Activated CD4-positive, alpha-beta T cell treated with anti-CD3 and anti-CD28 coated beads, Interleukin-2, amount 50 U/mL, for 48 hours (primary cell): ENCODE results near the gene EXOC4.
"Not testable (repeated sequence)": the region's sequence is repeated elsewhere in the genome, so short reads cannot be mapped to it uniquely, and the experiment has no call there.

Source experiments
- DNase-seq, 2 experiments: peaks; one replicate each; pipeline ENCODE4 v3.0.0-alpha.2; 2020

EXOC4 gene

GRCh38 chr7:133961724-133962123, 708.8 kb downstream of the EXOC4 start:
- no peak for DNase-seq

GRCh38 chr7:133962646-133963045, 709.8 kb downstream of the EXOC4 start:
- DNase-seq: no peak

- DNase-seq: no peak
Observed at GRCh38 chr7:133963629-133964028, 710.8 kb downstream of the EXOC4 start.

DNA sequence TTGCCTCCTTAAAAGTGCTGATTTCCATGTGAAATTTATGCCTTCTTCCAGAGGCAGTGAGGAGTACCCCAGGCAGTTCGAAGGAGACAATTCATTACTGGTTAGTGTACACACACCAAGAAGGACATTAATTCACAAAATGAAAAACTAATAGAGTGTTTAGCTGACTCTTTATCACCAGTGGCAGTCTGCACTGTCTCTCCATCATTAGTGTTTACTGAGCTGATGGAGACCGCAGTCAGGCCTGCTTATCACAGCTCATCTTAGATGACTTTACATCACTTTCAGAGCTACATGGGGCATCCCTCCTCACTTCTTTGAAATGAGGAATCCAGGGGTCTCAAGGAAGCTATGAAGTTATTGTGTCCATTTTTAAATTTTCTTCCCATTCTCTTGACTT, 718.7 kb downstream of the EXOC4 start:
- no peak for DNase-seq

DNA sequence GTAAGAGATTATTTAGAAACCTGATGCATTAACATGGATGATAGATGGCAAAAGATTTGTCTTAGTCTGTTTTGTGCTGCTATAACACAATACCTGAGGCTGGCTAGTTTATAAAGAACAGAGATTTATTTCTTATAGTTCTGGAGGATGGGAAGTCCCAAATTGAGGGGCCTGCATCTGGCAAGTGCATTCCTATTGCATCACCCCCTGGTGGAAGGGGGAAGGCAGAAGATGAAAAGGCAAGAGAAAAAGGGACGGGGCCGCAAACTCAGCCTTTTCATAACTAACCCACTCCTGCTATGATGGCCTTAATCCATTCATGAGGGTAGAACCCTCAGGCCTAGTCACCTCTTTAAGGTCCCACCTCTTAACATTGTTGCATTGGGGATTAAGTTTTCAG, 720.8 kb downstream of the EXOC4 start:
- DNase-seq: no peak

GRCh38 chr7:133975130-133975529, 722.3 kb downstream of the EXOC4 start:
- no peak for DNase-seq

- DNase-seq: no peak
Observed at GRCh38 chr7:133976140-133976539, 723.3 kb downstream of the EXOC4 start.

DNA sequence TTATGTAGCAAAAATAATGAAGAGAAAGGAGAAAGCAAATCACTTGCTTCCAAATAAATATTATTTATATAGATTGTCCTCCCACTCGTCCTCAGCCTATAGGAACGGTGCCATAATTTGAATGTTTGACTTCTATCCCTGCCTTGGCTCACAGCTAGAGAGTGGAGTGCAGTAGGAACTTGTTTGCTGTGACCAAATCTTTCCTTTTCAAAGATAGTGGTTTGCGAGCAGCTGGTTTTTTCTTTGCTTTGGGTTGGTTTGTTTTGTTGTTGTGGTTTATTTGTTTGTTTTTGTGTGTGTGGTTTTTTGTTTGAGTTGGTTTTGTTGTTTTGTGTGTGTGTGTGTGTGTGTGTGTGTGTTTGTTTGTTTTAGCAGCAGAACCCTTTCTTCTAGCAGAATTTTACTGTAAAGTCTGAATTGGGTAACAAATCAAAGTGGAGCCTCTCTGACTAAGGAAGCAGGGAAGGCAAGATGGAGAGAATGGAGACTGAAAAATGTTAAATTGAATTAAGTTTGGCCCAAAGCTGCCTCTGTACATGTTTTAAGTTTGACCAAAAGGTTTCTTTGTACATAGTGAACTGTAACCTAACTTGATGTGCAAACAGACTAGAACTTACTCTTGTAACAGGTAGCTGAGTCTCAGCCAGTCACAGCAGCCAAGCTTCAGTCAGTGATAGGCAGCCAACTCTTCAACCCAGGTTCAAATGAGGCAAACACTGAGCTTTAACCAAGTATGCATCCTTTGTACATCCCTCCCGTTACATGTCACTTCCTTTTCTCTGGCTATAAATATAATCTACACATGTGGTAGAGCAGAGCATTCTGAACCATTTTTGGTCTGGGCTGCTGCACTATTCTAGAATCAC, 724.8 kb downstream of the EXOC4 start:
- DNase-seq: no peak

GRCh38 chr7:133978502-133979295, 725.8 kb downstream of the EXOC4 start:
- DNase-seq: no peak

- no peak for DNase-seq
Observed at GRCh38 chr7:133980804-133981203, 727.9 kb downstream of the EXOC4 start.

DNA sequence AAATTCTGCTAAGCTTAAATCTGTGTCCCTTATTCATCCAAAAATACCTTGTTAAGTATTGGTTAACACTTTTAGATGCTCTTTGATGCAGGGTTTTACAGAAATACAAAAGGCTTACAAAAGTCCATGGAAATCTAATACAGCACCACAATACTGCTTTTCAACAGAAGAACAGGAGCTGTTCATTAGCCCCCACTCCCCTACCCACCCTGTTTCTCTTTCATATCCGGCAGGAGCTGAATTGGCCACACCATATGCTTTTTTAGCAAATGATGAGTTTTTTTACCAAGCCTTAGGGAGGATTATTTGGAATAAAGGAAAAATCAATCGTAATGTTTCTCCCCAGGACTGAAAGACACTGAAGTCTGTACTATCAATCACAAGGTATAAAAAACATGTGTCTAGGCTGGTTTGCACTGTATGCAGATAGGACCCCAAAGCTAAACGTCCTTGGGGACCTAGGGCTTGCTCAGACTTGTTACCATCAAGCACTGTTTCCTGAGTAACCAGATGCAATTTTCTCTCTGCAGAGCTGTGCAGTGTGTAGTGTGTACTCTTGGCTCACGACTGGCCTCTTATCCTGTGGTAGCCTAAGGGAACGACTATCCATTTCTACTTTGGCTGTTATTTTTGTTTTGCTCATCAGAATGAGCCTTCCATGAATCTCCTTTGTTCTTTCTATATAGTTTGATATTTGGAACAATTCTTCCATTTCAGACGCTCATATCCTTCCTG, 731.0 kb downstream of the EXOC4 start:
- no peak for DNase-seq

DNA sequence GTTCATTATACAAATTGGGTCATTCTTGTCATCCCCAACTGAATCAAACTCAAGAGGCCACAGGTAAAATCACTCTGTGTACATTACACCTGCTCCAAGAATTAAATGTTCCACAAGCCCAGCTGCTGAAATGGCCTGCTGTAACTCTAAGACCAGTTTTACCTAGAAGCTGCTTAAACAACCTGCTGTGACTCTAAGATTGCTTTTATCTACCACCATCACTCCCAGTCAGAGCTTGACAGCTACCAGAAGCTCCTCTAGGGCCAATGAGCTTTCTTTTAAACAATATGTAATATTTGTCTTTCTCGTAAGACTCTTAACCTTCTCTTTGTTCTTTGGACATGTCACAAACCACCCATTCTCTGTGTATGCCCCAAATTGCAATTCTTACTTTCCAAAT, 732.4 kb downstream of the EXOC4 start:
- DNase-seq: no peak

DNA sequence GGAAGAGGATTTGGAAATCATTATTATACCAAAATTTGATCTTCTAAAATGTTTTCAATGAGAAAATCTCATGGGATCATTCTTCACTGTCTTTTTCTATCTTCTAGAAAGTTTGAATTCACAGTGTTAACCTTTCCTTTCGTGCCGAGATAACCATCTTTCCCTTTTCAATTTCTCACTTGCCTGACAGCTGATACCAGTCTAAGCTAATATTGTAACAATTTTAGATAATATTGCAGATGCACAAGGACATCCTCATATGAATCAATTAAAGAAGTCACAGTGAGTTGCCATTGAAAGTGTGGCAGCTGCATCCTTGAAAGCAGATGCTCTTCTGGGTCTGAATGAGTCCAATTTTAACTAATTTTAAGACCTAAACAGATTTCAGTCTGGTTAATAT, 734.7 kb downstream of the EXOC4 start:
- no peak for DNase-seq

DNA sequence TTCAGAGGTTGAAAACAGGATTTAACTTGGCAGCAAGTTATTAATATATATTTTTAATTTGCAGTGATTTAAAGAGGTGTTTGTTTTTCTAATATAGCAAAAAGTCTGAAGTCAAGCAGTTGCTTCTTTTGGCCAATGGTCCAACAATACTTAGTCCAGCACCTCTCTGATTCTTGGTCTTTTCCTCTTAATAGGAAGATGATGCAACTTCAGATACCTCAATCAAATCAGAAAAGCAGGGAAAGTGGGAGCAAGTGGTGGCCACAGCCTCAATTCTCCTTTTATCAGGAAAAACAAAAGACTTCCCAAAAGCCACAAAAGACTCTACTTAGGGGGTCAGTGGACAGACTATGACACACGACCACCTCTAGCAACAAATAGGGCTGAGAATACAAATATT, 740.7 kb downstream of the EXOC4 start:
- no peak for DNase-seq

DNA sequence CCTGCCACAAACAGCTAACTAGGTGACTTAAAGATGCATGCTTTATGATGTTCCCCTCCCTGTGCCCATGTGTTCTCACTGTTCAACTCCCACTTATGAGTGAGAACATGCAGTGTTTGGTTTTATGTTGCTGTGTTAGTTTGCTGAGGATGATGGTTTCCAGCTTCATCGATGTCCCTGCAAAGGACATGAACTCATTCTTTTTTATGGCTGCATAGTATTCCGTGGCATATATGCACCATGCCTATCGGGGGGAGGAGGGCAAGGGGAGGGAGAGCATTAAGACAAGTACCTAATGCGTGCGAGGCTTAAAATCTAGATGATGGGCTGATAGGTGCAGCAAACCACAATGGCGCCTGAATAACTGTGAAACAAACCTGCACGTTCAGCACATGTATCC, 741.2 kb downstream of the EXOC4 start:
- DNase-seq: not testable (repeated sequence)

- no peak for DNase-seq
Observed at GRCh38 chr7:133997463-133997862, 744.6 kb downstream of the EXOC4 start.

DNA sequence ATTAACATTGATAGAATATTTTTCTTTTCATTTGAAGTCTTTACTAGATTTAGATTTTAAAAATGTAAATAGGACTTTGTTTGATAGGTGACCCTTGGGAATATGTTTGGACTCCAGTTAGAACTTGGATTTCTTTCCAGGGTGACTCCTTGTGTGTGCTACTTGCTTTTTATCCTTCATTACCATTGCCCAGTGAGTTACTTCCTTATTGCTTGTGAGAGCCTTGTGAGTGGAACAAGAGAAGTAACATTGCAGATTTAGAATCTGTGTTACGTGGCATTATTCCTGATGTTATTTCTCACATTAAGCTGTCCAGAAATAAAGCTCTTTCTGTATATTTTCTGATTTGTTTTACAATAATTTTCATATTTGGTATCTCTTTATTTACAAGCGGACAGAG, 746.3 kb downstream of the EXOC4 start:
- no peak for DNase-seq

- no peak for DNase-seq
Observed at GRCh38 chr7:134004829-134005505, 752.1 kb downstream of the EXOC4 start.

GRCh38 chr7:134009314-134010110, 756.6 kb downstream of the EXOC4 start:
- DNase-seq: no peak

DNA sequence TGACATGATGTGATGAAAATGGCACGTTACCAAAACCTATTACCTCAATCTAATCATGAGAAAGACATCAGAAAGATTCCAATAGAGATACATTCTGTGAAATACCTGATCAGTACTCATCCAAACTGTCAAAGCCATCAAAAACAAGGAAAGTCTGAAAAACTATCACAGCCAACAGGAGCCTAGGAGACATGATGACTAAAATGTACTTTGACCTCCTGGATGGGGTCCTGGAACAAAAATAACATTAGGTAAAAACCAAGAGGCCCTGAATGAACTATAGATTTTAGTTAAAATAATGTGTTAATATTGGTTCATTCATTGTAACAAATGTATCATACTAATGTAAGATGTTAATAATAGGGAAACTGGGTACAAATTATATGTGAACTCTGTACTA, 760.4 kb downstream of the EXOC4 start:
- DNase-seq: no peak

DNA sequence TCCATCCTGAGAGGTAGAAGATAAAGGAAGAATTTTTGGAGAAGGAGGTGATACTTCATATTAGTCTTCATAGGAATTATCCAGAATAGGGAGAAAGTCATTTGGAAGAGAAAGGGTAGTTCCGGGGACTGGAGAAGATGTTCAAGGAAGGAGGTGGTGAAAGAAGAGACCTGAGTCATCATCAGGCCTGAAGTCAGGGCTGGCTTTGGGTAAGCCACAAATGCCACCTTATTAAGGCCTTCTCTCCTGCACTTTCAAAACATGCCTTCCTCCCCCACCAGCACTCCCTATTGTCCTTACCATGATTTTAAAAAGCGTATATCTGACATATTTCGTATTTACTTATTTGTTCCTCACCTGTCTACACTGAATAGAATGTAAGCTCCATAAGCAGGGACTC, 762.1 kb downstream of the EXOC4 start:
- no peak for DNase-seq
